Activated CD4-positive, alpha-beta T cell treated with anti-CD3 and anti-CD28 coated beads for 24 hours (primary cell): ENCODE data around the gene SERGEF.

Experiments used
- DNase-seq, 2 donors: peaks; one replicate each; pipeline ENCODE4 v3.0.0-alpha.2; 2020; ENCODE audit warnings: low read depth in 2 of 2

SERGEF gene

GRCh38 chr11:17786824-17787525 lies 225.9 kb downstream of the SERGEF start:
- no peak for DNase-seq

- no peak for DNase-seq
These were observed 229.0 kb downstream of the SERGEF start for GRCh38 chr11:17783878-17784277.

GRCh38 chr11:17782603-17783337 lies 230.1 kb downstream of the SERGEF start:
- no peak for DNase-seq

GRCh38 chr11:17782145-17782544 lies 230.7 kb downstream of the SERGEF start:
- no peak for DNase-seq

GRCh38 chr11:17781626-17782025 lies 231.2 kb downstream of the SERGEF start:
- DNase-seq, result no peak

GRCh38 chr11:17781221-17781620 lies 231.6 kb downstream of the SERGEF start:
- no peak for DNase-seq

- no peak for DNase-seq
These were observed 232.2 kb downstream of the SERGEF start for GRCh38 chr11:17780668-17781067.

GRCh38 chr11:17779861-17780594 lies 232.8 kb downstream of the SERGEF start:
- no peak for DNase-seq

GRCh38 chr11:17778956-17779860 lies 233.6 kb downstream of the SERGEF start:
- DNase-seq, result no peak

GRCh38 chr11:17778352-17778751 lies 234.5 kb downstream of the SERGEF start:
- DNase-seq, result no peak

GRCh38 chr11:17777738-17778091 lies 235.1 kb downstream of the SERGEF start:
- DNase-seq, result no peak

- DNase-seq, result no peak
These were observed 235.6 kb downstream of the SERGEF start for GRCh38 chr11:17777086-17777737.

- no peak for DNase-seq
These were observed 236.5 kb downstream of the SERGEF start for GRCh38 chr11:17776212-17776875.

- DNase-seq, result no peak
These were observed 237.2 kb downstream of the SERGEF start for GRCh38 chr11:17775507-17776211.

GRCh38 chr11:17775035-17775348 lies 237.9 kb downstream of the SERGEF start:
- no peak for DNase-seq

- DNase-seq, result no peak
These were observed 238.4 kb downstream of the SERGEF start for GRCh38 chr11:17774232-17775034.

GRCh38 chr11:17773674-17774073 lies 239.2 kb downstream of the SERGEF start:
- DNase-seq, result no peak

GRCh38 chr11:17772704-17773600 lies 239.9 kb downstream of the SERGEF start:
- DNase-seq, result no peak
